ENCODE results near the gene TSSK6.
"Not testable (repeated sequence)": the region's sequence is repeated elsewhere in the genome, so short reads cannot be mapped to it uniquely, and the experiment has no call there.

Gene TSSK6

DNA sequence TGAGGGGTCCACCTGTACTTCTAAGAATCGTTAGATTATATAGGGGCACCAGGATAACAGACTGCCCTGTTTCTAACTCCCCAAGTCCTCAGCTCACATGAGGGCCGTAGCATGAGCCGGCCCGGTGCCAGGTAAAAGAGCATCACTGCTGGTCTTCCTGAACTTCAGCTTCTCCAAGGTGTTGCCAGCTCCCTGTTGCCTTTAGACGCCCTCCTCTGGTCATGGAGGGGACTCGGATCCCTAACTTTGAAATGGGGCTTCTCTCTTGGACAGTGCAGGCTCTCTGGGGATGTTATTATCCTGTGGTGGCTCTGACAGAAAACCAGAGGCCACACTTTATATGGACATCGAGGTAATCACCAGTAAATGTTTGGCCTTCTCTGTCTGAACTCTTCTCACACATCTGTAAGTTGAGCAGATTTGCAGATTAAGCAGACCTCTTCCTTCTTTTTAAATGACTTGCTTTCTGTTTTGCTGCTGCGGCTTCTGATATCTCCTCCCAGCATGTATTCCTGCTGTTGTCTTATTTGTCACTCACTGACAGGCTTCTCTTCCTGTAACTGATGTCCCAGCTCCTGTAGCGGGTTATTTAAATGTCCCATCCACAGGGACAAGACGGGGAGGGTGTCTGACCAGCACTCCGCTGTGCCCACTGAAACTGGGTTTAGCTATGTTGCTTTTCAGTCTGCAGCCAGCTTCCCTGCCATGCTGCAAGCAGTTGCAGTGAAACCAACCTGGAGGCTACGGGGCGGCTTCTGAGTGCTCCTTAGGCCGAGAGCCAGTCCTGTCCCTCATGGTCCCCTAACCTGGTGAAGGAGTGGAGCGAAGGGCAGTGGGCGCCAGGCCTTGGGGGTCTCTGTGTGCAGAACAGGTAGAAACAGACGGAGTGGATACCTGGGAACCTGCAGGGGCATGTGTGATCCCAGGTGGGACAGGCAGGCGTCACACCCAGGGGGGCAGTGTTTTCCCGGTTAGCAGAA lies 39.2 kb downstream of the TSSK6 start:
- no peak for DNase-seq (ENCODE audit: low read depth)
- TF ChIP-seq CTCF (conservative IDR thresholded peaks at IDR 0.05; ENCODE audit: low read depth, low read length), result peak; percentile 64
- no peak overlapping the region for H3K4me3 ChIP-seq (ENCODE audit: low read length)

GRCh38 chr19:19475015-19475765 lies 40.2 kb downstream of the TSSK6 start:
- TF ChIP-seq CTCF (conservative IDR thresholded peaks at IDR 0.05; ENCODE audit: low read depth, low read length), result no peak
- H3K4me3 ChIP-seq (ENCODE audit: low read length), result no peak overlapping the region
- no peak for DNase-seq (ENCODE audit: low read depth)

DNA sequence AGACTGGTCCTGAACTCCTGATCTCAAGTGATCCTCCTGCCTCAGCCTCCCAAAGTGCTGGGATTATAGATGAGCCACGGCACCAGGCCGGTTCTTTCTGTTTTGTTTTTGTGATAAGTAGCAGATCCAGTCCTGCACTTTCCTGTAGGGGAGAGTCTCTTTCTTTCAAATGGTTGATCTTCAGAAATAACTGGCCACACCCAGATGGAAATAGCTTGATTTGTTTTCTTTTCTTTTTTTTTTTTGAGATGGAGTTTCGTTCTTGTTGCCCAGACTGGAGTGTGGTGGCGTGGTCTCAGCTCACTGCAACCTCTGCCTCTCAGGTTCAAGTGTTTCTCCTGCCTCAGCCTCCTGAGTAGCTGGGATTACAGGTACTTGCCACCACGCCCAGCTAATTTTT lies 43.2 kb downstream of the TSSK6 start:
- not testable (repeated sequence) for DNase-seq (ENCODE audit: low read depth); H3K4me3 ChIP-seq (ENCODE audit: low read length)

DNA sequence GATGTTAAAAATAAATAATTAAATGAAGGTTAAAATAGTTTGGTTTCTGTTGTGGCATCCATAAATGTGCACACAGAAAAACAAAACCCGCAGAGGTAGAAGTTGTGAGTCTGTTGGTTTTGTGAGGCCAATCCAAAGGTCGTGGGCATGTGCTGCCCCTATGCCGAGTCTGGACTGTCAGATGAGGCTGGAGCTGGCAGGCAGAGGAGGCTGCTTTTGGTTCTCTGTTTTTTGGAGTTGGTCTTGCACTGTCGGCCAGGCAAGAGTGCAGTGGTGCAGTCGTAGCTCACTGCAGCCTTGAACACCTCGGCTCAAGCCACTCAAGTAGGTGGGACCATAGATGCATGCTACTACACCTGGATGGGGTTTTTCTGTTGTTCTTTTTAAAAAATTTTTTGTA lies 43.7 kb downstream of the TSSK6 start:
- no peak for DNase-seq (ENCODE audit: low read depth)
- no peak for TF ChIP-seq CTCF (conservative IDR thresholded peaks at IDR 0.05; ENCODE audit: low read depth, low read length)
- no peak overlapping the region for H3K4me3 ChIP-seq (ENCODE audit: low read length)

- no peak overlapping the region for H3K4me3 ChIP-seq (ENCODE audit: low read length)
- no peak for DNase-seq (ENCODE audit: low read depth)
- TF ChIP-seq CTCF (conservative IDR thresholded peaks at IDR 0.05; ENCODE audit: low read depth, low read length), result no peak
These were observed 44.8 kb downstream of the TSSK6 start for GRCh38 chr19:19470579-19470978.

GRCh38 chr19:19468424-19469050 lies 46.8 kb downstream of the TSSK6 start:
- no peak for TF ChIP-seq CTCF (conservative IDR thresholded peaks at IDR 0.05; ENCODE audit: low read depth, low read length)
- no peak overlapping the region for H3K4me3 ChIP-seq (ENCODE audit: low read length)
- no peak for DNase-seq (ENCODE audit: low read depth)

- TF ChIP-seq CTCF (conservative IDR thresholded peaks at IDR 0.05; ENCODE audit: low read depth, low read length), result no peak
- DNase-seq (ENCODE audit: low read depth), result no peak
- H3K4me3 ChIP-seq (ENCODE audit: low read length), result no peak overlapping the region
These were observed 49.1 kb downstream of the TSSK6 start for GRCh38 chr19:19466201-19466600.

All from retinal pigment epithelial cell (primary cell).